Stimulated activated CD8-positive, alpha-beta memory T cell treated with anti-CD3 and anti-CD28 coated beads, Interleukin-2, amount 100 ng/mL, for 48 hours (primary cell): Measurements from ENCODE around the gene NMNAT3.

Experiments
- DNase-seq, 2 donors: peaks; one replicate each; pipeline ENCODE4 v3.0.0-alpha.2; 2020; ENCODE audit warnings: low read depth in 2 of 2

Gene NMNAT3

DNA sequence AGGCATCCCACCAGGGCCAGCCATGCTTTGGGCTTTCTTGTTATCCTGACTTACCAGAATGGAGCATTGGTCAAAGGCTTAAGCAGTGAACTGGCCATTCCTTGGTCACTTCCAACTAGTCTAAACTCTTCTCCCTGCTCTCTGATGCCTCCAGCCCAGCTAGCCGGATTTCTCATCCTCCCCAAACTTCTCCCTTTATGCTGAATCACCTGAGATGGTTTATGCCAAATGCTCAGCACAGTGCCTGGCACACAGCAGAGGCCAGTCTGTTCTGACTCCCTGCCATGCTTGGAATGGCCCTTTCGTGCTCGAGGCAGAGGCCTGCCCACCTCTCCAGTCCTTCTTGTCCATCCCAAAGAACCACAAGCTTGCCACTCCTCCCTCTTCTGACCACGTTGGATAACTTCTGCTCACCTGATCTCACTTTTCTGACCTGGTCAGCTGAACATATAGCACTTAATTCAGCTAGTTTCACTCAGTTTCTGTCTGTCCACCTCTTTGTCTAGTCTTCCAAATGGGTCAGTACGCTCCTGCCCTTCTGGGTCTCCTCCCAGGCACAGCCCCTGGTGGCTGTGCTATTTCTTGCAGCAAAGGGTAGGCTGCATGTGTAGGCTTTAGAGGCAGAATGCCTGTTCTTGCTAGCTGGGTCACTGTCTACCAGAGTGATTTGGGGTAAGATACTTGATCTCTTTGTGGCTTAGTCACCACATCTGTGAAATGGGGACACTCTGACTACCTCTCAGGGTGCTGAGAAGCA, 136.1 kb downstream of the NMNAT3 start:
- no peak for DNase-seq

- no peak for DNase-seq
Observed at GRCh38 chr3:139540651-139541531, 136.9 kb downstream of the NMNAT3 start.

DNA sequence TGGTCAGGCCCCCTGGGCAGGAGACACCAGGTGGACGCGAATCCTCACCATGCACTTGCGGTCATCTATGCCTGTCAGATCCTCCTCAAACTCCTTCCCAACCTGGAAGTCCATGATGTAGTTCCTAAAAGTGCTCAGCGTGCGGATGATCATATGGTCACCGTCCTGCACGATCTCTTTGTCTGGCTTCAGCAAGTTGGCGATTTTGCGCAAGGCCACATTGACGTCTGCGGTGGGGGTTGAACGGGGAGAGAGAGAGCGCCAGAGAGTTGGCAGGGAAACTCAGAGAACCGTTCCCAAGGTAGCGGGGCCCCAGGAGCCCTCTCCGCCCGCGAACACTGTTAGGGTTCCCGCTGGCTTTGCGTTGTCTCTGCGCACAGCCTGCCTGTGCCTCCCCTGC, 139.0 kb downstream of the NMNAT3 start:
- DNase-seq, result no peak

- no peak for DNase-seq
Observed at GRCh38 chr3:139537795-139538621, 139.8 kb downstream of the NMNAT3 start.

DNA sequence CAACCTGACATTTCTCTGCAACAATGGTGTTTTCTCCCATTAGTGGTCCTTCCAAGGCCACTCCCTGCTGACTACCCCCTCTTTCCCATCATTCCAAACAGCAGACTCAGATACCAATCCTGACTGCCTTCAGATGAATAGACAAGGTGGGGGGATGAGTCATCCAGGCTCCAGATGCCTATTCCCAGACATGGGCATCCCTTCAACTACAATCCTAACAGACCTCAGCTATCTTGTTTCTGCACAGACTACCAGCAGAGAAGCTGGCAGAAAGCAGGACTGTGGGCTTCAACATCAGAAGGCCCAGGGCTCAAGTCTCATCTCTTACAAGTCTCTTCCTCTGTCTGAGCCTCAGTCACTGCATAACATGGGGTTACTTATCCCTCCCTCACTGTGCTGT, 140.4 kb downstream of the NMNAT3 start:
- DNase-seq, result no peak

GRCh38 chr3:139534992-139535879, 142.5 kb downstream of the NMNAT3 start:
- no peak for DNase-seq

- DNase-seq, result no peak
Observed at GRCh38 chr3:139534455-139534812, 143.3 kb downstream of the NMNAT3 start.

- DNase-seq, result no peak
Observed at GRCh38 chr3:139533781-139534454, 143.9 kb downstream of the NMNAT3 start.

- no peak for DNase-seq
Observed at GRCh38 chr3:139532976-139533375, 144.8 kb downstream of the NMNAT3 start.

GRCh38 chr3:139530717-139531116, 147.1 kb downstream of the NMNAT3 start:
- DNase-seq, result no peak

DNA sequence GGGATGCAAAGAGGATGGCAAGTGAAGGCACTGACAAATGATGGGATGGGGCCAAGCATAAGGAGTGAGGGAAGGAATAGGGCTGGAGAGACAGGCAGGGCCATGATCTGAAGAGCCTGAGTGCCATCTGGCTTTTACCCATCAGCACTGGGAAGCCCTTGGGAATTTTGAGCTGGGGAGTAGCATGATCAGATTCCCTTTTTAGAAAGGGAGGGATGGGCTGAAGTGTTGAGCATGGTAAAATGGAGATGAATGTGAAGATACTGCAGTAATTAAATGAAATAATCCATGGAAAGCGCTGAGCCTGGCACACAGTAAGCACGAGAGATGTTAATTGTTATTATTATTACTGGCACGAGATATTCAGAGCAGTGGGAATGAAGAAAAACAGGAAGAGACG, 148.1 kb downstream of the NMNAT3 start:
- no peak for DNase-seq

- DNase-seq, result no peak
Observed at GRCh38 chr3:139528924-139529323, 148.8 kb downstream of the NMNAT3 start.

- DNase-seq, result no peak
Observed at GRCh38 chr3:139528281-139528680, 149.5 kb downstream of the NMNAT3 start.

GRCh38 chr3:139527265-139527664, 150.5 kb downstream of the NMNAT3 start:
- no peak for DNase-seq

DNA sequence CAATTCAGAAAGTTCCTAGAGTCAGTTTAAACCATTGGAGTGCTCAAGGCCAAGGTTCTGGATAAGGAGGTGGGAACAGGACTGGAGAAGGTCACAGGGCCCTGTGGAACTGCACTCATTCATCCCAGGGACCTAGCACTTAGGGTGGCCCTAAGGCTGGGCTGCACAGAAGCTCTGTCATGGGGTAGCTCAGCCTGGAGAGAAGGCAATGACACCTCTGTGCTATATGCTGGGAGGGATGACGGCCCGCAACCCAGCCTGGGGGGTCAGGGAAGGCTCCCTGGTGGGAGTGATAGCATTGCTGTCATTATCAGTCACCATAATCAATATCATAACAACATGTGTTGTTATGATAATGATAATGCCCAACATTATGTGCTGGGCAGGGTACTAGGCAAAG, 151.6 kb downstream of the NMNAT3 start:
- no peak for DNase-seq

DNA sequence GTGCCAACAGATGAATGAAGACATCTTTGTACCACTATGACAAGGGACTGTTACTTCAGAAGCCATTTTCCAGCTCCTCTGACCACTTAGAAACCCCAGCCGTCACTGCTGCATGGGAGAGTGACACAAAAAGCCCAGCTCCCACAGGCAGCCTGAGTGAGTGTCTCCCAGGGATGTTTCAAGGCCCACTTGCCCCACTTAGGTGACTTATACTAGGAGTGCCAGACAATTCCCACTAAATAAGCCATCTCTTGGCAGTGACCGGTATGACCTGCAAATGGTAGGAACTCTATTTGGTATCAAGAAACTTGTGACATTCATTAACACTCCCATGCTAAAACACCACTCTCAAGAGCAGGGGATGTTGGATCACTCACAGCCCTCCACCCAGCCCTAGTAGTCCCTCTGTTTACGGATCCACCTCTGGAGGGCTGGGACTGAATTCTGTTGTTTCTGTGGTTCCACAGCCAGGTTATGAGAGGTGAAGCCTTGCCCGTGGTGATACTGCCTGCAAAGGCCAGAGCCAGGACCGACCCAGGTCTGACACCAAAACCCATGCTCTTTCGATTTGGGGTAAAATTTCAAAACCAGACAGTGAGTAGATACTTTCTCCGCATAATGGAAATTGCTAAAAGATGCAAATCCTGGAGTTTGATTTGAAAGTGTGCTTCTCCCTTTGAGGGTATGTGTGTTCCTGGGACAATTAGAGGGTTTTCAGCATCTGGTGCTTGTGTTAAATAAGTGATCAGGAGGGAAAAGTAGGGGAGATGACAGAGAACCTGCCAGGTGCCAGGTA, 152.7 kb downstream of the NMNAT3 start:
- no peak for DNase-seq

DNA sequence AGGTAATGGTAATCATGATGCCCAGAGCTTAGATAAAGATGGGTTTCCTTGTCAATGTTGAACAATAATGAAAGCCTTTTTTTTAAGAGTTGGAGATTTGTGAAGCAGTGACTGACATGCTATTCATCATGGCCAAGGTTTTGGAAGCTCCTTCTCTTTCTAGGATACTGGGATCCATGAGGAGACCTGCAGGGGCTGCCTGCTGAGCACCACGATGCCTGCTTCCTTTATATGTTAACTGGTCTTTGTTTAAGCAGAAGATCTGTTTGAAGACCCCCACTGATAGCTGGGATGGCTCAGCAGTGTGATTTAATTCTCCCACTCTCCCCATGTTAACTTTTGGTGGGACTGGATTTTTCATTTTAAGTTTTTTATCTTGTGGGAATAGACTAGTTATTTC, 154.1 kb downstream of the NMNAT3 start:
- DNase-seq, result no peak

- DNase-seq, result no peak
Observed at GRCh38 chr3:139523166-139523565, 154.6 kb downstream of the NMNAT3 start.

- DNase-seq, result no peak
Observed at GRCh38 chr3:139522421-139522820, 155.4 kb downstream of the NMNAT3 start.

DNA sequence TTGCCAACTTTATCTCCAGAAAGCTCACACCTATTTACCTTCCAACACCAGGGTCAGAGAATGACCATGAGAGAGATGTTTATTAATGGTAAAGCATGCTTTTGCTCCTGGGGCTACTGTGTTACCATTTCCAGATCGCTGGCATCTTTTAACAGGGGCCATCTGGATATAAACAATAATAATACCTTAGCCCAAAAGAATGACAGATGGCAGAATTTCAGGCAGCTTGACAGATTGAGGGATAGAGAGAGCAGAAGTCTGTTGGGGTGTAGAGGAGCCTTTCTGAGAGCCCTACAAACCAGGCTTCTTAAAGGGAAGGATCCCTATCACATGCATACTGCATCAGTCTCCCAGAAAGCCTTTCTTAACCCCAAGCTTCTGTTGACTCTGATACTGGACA, 156.0 kb downstream of the NMNAT3 start:
- DNase-seq, result no peak
